ENCODE results near the gene MAPK12. TPM values are rescaled to one million over a fixed set of nuclear protein-coding genes. Genes with fewer than 3 reads are reported as not detected.

Gene MAPK12
- total RNA-seq, 2 experiments from 2014 or later, result 1.2 to 1.3 TPM

DNA sequence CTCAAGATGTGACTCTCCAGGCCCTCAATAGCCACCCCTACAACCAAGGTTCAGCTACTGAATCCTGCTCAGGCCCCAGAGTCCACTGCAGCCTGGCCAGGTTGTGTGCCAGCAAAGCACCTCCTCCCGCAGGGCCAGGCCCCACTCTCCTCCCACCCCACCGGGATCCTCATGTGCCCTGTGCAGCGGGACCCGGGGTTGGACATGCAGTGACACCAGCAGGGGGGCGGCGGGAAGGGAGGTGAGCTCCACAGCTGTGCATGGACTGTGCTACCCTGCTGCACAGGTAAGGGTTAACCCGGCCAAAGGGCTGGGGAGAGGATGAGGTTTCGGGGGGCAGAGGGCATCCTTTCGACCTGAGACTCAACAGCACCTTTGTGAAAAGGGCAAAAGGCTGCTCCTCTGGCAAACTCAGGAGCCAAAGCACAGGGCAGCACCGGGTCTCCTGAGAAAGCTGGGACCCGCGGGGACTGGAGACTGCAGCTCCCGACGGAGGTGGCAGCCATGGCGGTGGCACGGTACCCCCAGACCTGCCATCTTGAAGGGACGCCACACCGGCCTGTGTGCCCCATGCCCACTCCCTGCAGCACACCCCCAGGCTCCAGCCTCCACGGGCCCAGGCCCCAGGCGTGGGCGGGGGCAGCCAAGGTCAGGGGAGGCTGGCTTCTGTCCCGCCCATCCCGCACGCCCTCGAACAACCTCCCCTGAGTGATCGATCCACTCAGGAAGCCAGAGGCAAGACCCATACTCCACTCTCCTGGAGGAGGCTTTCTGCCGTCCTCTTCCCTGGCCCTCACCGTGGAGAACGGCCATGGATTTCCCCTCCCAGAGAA lies 35.4 kb upstream of the MAPK12 start:
- Mint-ChIP-seq H3K9me3 (no peaks in the 10 kb centered on the region), H3K27me3 (peaks cover 36% of the 10 kb centered on the region), H3K36me3 (ENCODE audit: low read depth) (no peaks in the 10 kb centered on the region), H3K27ac (no peak overlapping the region), H3K4me3 (no peak overlapping the region), H3K4me1 (ENCODE audit: low read depth) (no peaks in the 10 kb centered on the region)
- intact Hi-C loops (cut with DNase I, micrococcal nuclease), result no loop called here
- peaks cover 0 to 10% of the 10 kb centered on the region in 2 experiments for H3K9me3 ChIP-seq (ENCODE audit: control insufficient read depth in 1 of 2, insufficient read depth in 1 of 2, low read length in 2 of 2)
- H3K27ac ChIP-seq (ENCODE audit: low read depth in 1 of 2, low read length in 2 of 2), result no peak overlapping the region
- DNase-seq, result no peak
- no peaks in the 10 kb centered on the region for H3K36me3 ChIP-seq (ENCODE audit: insufficient read depth, low read length)
- TF ChIP-seq, protein P1, sequence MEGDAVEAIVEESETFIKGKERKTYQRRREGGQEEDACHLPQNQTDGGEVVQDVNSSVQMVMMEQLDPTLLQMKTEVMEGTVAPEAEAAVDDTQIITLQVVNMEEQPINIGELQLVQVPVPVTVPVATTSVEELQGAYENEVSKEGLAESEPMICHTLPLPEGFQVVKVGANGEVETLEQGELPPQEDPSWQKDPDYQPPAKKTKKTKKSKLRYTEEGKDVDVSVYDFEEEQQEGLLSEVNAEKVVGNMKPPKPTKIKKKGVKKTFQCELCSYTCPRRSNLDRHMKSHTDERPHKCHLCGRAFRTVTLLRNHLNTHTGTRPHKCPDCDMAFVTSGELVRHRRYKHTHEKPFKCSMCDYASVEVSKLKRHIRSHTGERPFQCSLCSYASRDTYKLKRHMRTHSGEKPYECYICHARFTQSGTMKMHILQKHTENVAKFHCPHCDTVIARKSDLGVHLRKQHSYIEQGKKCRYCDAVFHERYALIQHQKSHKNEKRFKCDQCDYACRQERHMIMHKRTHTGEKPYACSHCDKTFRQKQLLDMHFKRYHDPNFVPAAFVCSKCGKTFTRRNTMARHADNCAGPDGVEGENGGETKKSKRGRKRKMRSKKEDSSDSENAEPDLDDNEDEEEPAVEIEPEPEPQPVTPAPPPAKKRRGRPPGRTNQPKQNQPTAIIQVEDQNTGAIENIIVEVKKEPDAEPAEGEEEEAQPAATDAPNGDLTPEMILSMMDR (IDR thresholded peaks at IDR 0.05), result no peak
- no peak overlapping the region for H3K4me3 ChIP-seq (ENCODE audit: low read length)
- peaks cover 7% of the 10 kb centered on the region for H3K4me1 ChIP-seq (ENCODE audit: insufficient read depth, low read length)
- no peak for ATAC-seq (ENCODE audit: poor library complexity)
- CTCF ChIA-PET, result no interaction called here
- peaks cover 25 to 27% of the 10 kb centered on the region in 2 experiments for H3K27me3 ChIP-seq (ENCODE audit: control insufficient read depth in 1 of 2, insufficient read depth in 2 of 2, low read length in 2 of 2)
- POLR2A ChIA-PET, result no interaction called here

- Mint-ChIP-seq H3K4me3 (no peak overlapping the region), H3K27me3 (peaks cover 41% of the 10 kb centered on the region), H3K27ac (no peak overlapping the region), H3K4me1 (ENCODE audit: low read depth) (no peaks in the 10 kb centered on the region), H3K9me3 (no peaks in the 10 kb centered on the region), H3K36me3 (ENCODE audit: low read depth) (no peaks in the 10 kb centered on the region)
- DNase-seq, result no peak
- ChIA-PET POLR2A (no interaction called here), CTCF (interaction anchor here (1.4 kb wide), 1 partner anchor 18 kb away, joined by 6 read pairs; no protein-coding TSS in a partner anchor)
- Histone ChIP-seq H3K4me3 (ENCODE audit: low read length) (no peak overlapping the region), H3K36me3 (ENCODE audit: insufficient read depth, low read length) (no peaks in the 10 kb centered on the region), H3K27me3 (ENCODE audit: control insufficient read depth in 1 of 2, insufficient read depth in 2 of 2, low read length in 2 of 2) (peaks cover 36 to 48% of the 10 kb centered on the region in 2 experiments), H3K27ac (ENCODE audit: low read depth in 1 of 2, low read length in 2 of 2) (no peak overlapping the region), H3K4me1 (ENCODE audit: insufficient read depth, low read length) (peaks cover 7% of the 10 kb centered on the region), H3K9me3 (ENCODE audit: control insufficient read depth in 1 of 2, insufficient read depth in 1 of 2, low read length in 2 of 2) (peaks cover 0 to 18% of the 10 kb centered on the region in 2 experiments)
- intact Hi-C loops (cut with DNase I, micrococcal nuclease), result no loop called here
- ATAC-seq (ENCODE audit: poor library complexity), result no peak
- TF ChIP-seq, protein P1 (IDR thresholded peaks at IDR 0.05), result no peak
Measured at GRCh38 chr22:50294319-50294656, 32.8 kb upstream of the MAPK12 start.

DNA sequence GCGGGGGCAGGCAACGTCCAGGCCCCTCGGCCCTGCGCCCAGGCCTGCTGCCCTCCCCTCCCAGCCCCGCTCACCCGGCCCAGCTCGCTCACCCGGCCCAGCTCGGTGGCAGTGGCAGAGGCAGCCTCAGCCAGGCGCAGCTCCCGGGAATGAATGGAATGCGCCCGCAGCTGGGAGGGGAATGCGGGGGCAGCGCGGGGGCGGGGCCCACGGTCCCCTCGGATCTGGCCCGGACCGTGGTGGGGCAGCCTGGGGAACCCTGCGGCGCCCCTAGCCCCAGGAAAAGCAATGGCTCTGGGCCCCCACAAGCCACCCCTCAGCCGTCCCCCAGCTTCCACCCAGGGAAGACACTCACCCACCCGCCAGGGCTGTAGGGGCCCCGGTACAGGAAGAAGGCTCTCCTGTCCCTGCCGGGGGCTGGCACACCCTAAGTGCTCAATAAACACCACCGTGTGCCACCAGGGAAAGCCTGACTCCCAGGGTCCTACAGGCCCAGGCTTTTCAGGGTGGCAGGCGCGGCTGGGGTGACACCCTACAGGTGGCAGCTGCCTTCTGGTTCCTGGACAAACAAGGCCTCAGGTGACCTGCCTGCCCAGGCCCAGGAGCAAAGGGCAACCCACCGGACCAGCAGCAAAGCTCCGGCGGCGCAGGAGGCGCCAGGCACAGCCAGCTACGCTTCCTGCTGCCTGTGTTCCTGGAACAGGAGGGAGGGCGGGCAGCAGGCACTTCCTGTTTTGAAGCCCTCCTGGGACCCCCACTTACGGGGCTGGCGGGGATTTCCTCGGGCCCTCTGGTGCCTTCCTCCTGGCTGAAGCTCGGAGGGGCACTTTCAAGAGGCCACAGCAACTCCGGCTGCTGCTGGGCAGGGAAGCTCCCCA lies 32.2 kb upstream of the MAPK12 start:
- Histone ChIP-seq H3K4me3 (ENCODE audit: low read length) (no peak overlapping the region), H3K36me3 (ENCODE audit: insufficient read depth, low read length) (no peaks in the 10 kb centered on the region), H3K9me3 (ENCODE audit: control insufficient read depth in 1 of 2, insufficient read depth in 1 of 2, low read length in 2 of 2) (peaks cover 0 to 18% of the 10 kb centered on the region in 2 experiments), H3K4me1 (ENCODE audit: insufficient read depth, low read length) (peaks cover 7% of the 10 kb centered on the region), H3K27me3 (ENCODE audit: control insufficient read depth in 1 of 2, insufficient read depth in 2 of 2, low read length in 2 of 2) (peaks cover 34 to 44% of the 10 kb centered on the region in 2 experiments), H3K27ac (ENCODE audit: low read depth in 1 of 2, low read length in 2 of 2) (no peak overlapping the region)
- H3K27ac Mint-ChIP-seq, result no peak overlapping the region
- POLR2A ChIA-PET, result no interaction called here
- CTCF ChIA-PET, result interaction anchor here (1.4 kb wide), 1 partner anchor 18 kb away, joined by 6 read pairs; no protein-coding TSS in a partner anchor
- no peaks in the 10 kb centered on the region for H3K4me1 Mint-ChIP-seq (ENCODE audit: low read depth)
- H3K36me3 Mint-ChIP-seq (ENCODE audit: low read depth), result no peaks in the 10 kb centered on the region
- H3K27me3 Mint-ChIP-seq, result peaks cover 39% of the 10 kb centered on the region
- no peak overlapping the region for H3K4me3 Mint-ChIP-seq
- H3K9me3 Mint-ChIP-seq, result no peaks in the 10 kb centered on the region
- no peak for ATAC-seq (ENCODE audit: poor library complexity)
- DNase-seq, result no peak
- TF ChIP-seq, protein P1 (IDR thresholded peaks at IDR 0.05), result no peak
- intact Hi-C loops (cut with DNase I, micrococcal nuclease), result no loop called here
